Stimulated activated naive CD8-positive, alpha-beta T cell treated with anti-CD3 and anti-CD28 coated beads, Interleukin-15, Interleukin-2, amounts not matched to agents 100 ng/mL and 50 ng/mL, for 24 hours (primary cell): Measurements from ENCODE around the gene IDS.
"Not testable (repeated sequence)": the region's sequence is repeated elsewhere in the genome, so short reads cannot be mapped to it uniquely, and the experiment has no call there.

Experiments used
- H3K27ac Mint-ChIP-seq: one replicate; pipeline ENCODE4 v1.8.0; 2021; ENCODE audit warnings: mild to moderate bottlenecking, mixed read lengths
- H3K27me3 Mint-ChIP-seq: one replicate; pipeline ENCODE4 v1.8.0; 2021; ENCODE audit warnings: mixed read lengths
- H3K36me3 Mint-ChIP-seq: one replicate; pipeline ENCODE4 v1.8.0; 2021; ENCODE audit warnings: low read depth, mixed read lengths
- H3K4me1 Mint-ChIP-seq: one replicate; pipeline ENCODE4 v1.8.0; 2021; ENCODE audit warnings: low read depth, mixed read lengths
- H3K4me3 Mint-ChIP-seq: one replicate; pipeline ENCODE4 v1.8.0; 2021; ENCODE audit warnings: mild to moderate bottlenecking, mixed read lengths
- H3K9me3 Mint-ChIP-seq: one replicate; pipeline ENCODE4 v1.8.0; 2021; ENCODE audit warnings: mixed read lengths

The IDS gene

DNA sequence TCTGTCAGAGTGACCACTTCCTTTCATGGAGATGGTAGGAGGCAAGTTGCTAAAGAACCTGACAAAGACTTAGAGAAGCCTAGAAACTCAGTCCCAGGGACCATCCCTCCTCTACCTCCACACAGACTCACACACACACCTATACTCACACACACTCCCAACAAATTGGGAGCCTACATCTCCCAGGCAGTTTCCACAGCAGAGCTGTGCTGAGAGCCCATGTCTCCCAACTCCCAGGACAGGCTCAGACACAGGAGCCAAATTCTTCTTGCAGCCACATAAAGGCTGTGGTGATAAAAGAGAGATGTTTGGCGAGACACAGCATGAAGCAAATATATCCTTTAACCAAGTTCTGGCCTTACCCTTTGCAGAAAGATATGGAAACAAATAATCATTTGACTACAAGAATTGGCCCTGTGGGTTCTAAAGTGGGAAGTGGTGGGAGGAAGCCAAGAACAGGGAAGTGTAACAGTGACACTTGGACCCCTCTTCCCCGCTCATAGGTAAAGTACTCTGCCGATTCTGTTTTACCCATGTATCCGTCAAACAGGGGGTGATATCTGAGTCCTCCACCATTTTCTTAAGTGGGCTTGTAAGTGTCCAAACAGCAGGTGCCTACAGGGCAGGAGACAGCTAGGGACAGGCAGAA is 11.0 kb upstream of the IDS start:
- H3K36me3 Mint-ChIP-seq, result no peaks in the 10 kb centered on the region
- H3K4me3 Mint-ChIP-seq, result peak overlapping the region; percentile 9
- H3K9me3 Mint-ChIP-seq, result no peaks in the 10 kb centered on the region
- H3K4me1 Mint-ChIP-seq, result peaks cover 63% of the 10 kb centered on the region
- H3K27me3 Mint-ChIP-seq, result peaks cover 6% of the 10 kb centered on the region
- H3K27ac Mint-ChIP-seq, result peak overlapping the region; percentile 74

DNA sequence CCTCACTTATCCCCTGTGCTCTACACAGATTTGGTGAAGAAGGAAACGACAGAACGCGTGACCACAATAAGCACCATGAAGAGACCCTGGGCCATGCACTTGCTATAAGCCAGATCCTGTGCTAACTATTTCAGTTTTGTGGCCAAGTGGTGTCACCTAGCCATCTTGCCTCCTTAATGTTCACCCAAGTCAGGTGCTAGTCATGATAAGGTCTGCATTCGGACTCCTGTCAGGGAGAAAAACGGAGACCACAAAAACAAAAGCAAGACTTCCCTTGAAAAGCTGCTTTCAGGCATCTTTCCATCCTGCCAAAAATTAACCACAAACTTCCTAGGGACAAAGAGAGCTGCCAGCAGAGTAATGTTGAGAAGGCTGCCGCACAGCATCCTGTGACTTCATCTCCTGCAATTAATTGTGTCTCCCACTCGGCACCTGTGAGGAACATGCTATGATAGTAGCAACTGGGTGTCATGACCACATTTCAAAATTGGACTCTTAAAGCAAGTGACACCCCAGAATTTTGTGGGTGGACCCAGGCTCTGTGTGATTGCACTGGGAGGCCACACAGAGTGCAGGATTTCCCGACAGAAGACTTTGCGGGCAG is 8.8 kb upstream of the IDS start:
- Mint-ChIP-seq H3K9me3 (no peaks in the 10 kb centered on the region), H3K4me3 (no peak overlapping the region), H3K27ac (peak overlapping the region; percentile 68), H3K4me1 (peaks cover 51% of the 10 kb centered on the region), H3K27me3 (no peaks in the 10 kb centered on the region), H3K36me3 (no peaks in the 10 kb centered on the region)

DNA sequence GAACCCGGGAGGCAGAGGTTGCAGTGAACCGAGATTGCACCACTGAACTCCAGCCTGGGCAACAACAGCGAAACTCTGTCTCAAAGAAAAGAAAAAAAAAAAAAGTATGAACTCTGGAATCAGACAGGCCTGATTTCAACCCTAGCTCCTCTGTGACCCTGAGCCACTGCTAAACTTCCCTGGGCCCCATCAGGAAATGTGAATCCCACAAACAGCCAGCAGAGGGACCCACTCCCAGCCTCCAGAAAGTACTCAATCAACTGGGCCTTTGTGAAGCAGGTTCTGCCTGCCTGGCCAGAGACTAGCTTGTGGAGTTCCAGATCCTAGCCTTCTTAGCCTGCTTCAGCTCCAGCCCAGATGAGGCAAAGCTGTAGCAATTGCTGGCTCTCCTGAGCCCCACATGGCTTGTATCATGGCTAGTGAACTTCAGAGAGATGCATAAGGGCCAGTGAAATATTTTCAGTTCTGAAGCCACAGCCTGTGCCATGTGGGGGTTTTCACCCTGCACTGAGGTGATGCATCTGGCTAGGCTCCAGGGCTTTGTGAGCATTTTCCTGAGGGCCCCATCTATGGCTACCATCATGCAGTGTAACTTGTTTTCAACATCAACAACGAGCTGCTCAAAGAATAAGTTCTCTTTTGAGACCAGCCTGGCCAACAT is 7.2 kb upstream of the IDS start:
- no peak overlapping the region for H3K4me3 Mint-ChIP-seq
- no peaks in the 10 kb centered on the region for H3K9me3 Mint-ChIP-seq
- H3K27me3 Mint-ChIP-seq, result no peaks in the 10 kb centered on the region
- peaks cover 44% of the 10 kb centered on the region for H3K4me1 Mint-ChIP-seq
- H3K27ac Mint-ChIP-seq, result no peak overlapping the region
- no peaks in the 10 kb centered on the region for H3K36me3 Mint-ChIP-seq

DNA sequence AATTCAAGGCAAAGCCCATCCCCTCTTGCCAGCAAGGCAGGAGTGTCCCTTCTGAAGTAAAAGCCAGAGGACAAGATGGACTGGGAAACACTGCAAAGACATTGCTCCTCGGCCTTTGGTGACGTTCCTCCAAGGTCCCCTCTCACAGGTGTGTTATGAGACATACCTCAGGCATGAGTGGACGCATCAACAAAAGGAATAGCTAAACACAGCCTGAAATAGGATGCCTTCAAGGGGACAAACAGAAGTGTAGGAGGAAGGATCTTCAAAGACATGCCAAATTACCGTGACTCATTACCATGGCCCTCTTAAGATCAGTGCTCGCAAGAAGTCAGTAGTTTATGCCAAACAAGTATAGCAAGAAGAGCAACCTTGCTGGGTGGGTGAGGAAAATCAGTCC is 6.0 kb upstream of the IDS start:
- no peaks in the 10 kb centered on the region for H3K27me3 Mint-ChIP-seq
- no peaks in the 10 kb centered on the region for H3K9me3 Mint-ChIP-seq
- no peaks in the 10 kb centered on the region for H3K36me3 Mint-ChIP-seq
- H3K4me1 Mint-ChIP-seq, result peaks cover 36% of the 10 kb centered on the region
- no peak overlapping the region for H3K4me3 Mint-ChIP-seq
- H3K27ac Mint-ChIP-seq, result no peak overlapping the region

DNA sequence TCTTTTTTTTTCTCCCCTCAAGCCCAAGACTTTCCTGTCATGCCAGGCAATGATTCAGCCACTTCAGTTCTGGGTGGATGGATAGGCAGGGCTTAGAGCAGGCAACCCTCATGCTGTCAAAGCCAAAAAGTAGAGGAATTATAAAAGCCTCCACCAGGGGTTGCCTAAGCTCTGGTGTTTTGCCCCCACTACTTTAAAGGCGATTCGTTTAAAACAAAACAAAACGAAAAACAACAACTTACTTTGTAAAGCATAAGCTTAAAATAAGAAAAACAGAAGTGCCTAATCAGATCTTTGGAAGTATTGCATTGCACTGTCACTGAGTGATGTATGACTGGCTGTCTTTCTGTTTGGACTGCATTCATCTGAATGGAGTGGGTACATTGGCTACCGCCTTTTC is 5.3 kb upstream of the IDS start:
- no peaks in the 10 kb centered on the region for H3K9me3 Mint-ChIP-seq
- no peak overlapping the region for H3K4me3 Mint-ChIP-seq
- H3K36me3 Mint-ChIP-seq, result no peaks in the 10 kb centered on the region
- H3K27me3 Mint-ChIP-seq, result no peaks in the 10 kb centered on the region
- peak overlapping the region; percentile 86 for H3K27ac Mint-ChIP-seq
- peaks cover 36% of the 10 kb centered on the region for H3K4me1 Mint-ChIP-seq

DNA sequence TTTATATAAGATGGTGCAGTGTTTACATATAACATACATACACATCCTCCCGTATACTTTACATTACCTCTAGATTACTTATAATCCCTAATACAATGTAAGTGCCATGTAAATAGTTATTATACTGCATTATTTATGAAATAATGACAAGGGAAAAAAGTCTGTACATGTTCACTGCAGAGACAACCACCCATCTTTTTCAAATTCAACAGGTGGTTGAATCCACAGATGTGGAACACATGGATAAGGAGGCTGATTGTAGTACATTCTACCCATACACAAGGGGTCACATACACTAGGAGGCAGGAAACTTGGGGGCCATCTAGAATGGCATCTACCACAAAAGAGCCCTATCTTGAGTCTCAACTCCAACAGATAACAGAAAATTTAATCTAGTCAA is 3.4 kb upstream of the IDS start:
- Mint-ChIP-seq H3K4me1 (peaks cover 23% of the 10 kb centered on the region), H3K36me3 (peaks cover 4% of the 10 kb centered on the region), H3K9me3 (no peaks in the 10 kb centered on the region), H3K27me3 (no peaks in the 10 kb centered on the region), H3K27ac (no peak overlapping the region), H3K4me3 (no peak overlapping the region)

DNA sequence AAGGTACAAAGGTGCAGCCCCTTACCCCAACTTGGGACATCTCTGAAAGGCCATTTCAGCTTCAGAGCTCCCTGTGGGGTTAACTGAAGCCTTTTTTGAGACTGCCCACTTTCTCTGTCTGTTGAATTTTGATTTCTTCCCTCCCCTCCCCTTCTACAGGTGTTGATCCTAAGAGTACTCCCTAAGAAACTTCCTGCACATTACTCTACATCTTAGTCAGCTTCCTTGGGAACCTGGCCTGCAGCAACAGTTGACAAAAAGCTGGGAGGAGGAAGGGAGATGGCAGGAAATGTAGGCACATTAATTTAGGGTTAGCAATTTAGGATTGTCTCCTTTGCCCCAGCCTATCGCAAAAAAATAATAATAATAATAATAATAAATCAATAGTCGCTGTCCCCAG is 1.2 kb upstream of the IDS start:
- H3K4me3 Mint-ChIP-seq, result no peak overlapping the region
- peak overlapping the region; percentile 65 for H3K27ac Mint-ChIP-seq
- H3K27me3 Mint-ChIP-seq, result no peaks in the 10 kb centered on the region
- no peaks in the 10 kb centered on the region for H3K9me3 Mint-ChIP-seq
- peaks cover 28% of the 10 kb centered on the region for H3K4me1 Mint-ChIP-seq
- peaks cover 4% of the 10 kb centered on the region for H3K36me3 Mint-ChIP-seq

DNA sequence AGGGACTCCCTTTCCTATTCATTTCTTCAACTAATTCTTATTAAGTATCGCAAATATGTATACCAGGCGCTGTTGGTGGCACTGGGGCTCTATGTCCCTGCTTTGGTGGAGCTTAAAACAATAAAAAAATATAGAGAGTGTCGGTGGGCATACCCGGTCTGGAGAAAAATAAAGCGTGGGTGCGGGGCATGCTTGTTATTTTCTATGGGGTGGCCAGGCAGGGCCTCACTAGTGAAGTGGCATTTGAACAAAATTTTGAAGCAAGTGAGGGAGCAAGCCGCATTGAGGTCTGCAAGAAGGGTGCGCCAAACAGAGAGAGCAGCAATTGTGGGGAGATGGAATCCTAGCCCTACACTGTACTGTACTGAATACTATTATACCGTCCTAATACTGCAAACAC is 565 bp upstream of the IDS start:
- peak overlapping the region; percentile 65 for H3K27ac Mint-ChIP-seq
- H3K27me3 Mint-ChIP-seq, result no peaks in the 10 kb centered on the region
- H3K4me3 Mint-ChIP-seq, result peak overlapping the region; percentile 63
- H3K9me3 Mint-ChIP-seq, result no peaks in the 10 kb centered on the region
- H3K4me1 Mint-ChIP-seq, result peaks cover 35% of the 10 kb centered on the region
- H3K36me3 Mint-ChIP-seq, result peaks cover 4% of the 10 kb centered on the region

DNA sequence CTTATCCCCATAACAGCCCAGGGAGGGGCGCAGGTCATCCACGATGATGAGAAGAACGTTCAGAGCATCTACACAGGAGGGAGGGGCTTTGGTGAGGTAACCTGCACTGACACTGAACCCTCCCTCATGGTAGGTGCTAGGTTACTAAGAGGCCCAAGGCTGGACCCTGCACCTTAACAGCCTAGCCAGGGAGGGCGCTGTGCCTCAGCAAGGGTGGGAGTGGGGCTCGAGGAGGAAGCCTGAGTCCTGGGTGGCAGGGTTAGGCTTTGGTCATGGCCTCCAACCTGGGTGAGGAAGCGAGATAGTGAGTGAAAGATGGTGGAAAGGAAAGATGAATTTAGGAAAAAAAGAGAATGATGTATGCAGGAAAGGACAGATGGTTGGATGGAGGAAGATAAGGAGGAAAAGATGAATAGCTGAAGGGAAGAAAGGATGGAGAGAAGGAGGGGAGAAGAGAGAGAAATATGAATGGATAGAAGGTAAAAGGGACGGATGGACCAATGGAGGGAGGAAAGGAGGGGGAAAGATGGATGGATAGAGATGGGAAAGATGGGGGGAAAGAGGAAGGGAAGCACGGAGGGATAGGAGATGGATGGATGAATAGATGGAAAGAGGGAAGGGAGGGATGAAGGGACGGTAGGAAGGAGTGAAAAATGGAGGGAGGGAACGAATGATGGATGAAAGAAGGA is 736 bp downstream of the IDS start:
- H3K27ac Mint-ChIP-seq, result peak overlapping the region; percentile 100

DNA sequence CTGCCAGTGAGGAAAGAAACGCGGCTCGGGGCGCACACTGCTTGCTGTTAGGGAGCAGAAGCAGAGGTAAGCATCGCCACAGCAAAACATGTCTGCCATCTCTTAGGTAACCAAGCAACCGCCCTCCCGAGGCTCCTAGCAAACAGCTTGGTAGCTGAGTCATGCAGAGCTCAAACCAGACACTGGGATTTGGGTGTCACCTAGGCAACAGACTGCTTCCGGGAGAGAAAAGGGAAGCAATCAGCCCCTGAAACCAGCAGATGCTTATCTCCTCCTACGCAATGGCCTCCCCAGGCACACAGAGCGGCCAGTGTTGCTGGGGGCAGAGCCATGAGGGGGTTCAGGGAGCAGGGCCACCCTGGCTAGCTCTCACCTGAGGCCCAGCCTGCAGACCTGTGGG is 1.7 kb downstream of the IDS start:
- Mint-ChIP-seq H3K36me3 (peaks cover 18% of the 10 kb centered on the region), H3K4me3 (peak overlapping the region; percentile 99), H3K27ac (peak overlapping the region; percentile 45), H3K4me1 (peaks cover 41% of the 10 kb centered on the region)
- not testable (repeated sequence) for H3K27me3 Mint-ChIP-seq, H3K9me3 Mint-ChIP-seq

More for the DNA sequence above, 736 bp downstream of the IDS start:
- no peaks in the 10 kb centered on the region for H3K27me3 Mint-ChIP-seq
- H3K4me3 Mint-ChIP-seq, result peak overlapping the region; percentile 99
- peaks cover 14% of the 10 kb centered on the region for H3K36me3 Mint-ChIP-seq
- peaks cover 41% of the 10 kb centered on the region for H3K4me1 Mint-ChIP-seq
- H3K9me3 Mint-ChIP-seq, result no peaks in the 10 kb centered on the region

DNA sequence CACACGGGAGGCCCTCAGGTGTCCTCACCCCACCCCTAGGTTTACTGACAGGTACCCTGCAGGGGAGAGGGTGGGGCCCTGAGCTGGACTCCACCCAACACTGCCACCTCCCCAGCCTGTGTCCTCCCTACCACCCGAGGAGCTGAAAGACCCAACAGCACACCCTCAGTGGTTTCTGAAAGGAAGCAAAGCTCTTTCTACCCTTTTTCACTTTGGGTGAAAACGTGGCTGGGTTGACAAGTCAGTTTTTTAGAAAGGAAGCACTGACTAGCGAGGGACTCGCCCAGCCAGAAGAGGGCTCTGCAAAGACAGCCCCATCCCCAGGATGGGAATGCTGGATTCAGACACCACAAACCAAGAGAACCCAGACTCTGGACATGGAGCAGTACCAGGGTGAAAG is 2.2 kb downstream of the IDS start:
- Mint-ChIP-seq H3K4me3 (peak overlapping the region; percentile 37), H3K4me1 (peaks cover 41% of the 10 kb centered on the region), H3K36me3 (peaks cover 19% of the 10 kb centered on the region), H3K27ac (peak overlapping the region; percentile 31)
- H3K9me3 Mint-ChIP-seq, H3K27me3 Mint-ChIP-seq: not testable (repeated sequence)

DNA sequence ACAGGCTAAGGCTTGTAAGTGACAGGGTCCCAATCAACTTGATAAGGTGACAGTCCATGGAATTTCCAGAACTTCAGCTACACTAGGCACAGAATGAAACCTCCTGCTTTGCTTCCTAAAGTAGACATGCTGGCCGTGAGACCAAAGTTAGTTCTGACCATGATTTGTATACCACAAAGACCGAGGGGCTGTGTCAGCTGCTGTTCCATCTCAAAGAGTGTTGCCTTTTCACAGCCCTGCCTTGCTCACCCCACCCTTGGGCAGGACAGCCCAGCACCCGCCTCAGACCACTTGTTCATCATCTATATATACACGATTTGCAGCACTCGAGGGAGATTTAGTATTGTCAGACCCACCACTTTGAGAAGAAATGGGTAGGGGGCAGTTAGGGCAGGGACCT is 5.3 kb downstream of the IDS start:
- Mint-ChIP-seq H3K4me3 (no peak overlapping the region), H3K27me3 (no peaks in the 10 kb centered on the region), H3K27ac (no peak overlapping the region), H3K9me3 (no peaks in the 10 kb centered on the region), H3K36me3 (peaks cover 40% of the 10 kb centered on the region), H3K4me1 (peaks cover 28% of the 10 kb centered on the region)

DNA sequence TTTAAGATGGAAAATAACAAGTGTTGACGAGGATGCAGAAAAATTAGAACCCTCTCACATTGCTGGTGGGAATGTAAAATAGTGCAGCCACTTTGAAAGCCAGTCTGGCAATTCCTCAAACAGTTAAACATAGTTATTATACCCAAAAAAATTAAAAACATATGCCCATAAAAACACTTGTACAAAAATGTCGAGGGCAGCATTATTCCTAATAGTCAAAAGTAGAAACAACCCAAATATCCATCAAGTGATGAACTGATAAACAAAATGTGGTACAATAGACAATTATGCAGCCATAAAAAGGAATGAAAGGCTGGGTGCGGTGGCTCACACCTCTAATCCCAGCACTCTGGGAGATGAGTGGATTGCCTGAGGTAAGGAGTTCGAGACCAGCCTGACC is 6.3 kb downstream of the IDS start:
- Mint-ChIP-seq H3K36me3 (peaks cover 36% of the 10 kb centered on the region), H3K27me3 (no peaks in the 10 kb centered on the region), H3K4me3 (no peak overlapping the region), H3K4me1 (peaks cover 28% of the 10 kb centered on the region), H3K27ac (no peak overlapping the region), H3K9me3 (no peaks in the 10 kb centered on the region)

DNA sequence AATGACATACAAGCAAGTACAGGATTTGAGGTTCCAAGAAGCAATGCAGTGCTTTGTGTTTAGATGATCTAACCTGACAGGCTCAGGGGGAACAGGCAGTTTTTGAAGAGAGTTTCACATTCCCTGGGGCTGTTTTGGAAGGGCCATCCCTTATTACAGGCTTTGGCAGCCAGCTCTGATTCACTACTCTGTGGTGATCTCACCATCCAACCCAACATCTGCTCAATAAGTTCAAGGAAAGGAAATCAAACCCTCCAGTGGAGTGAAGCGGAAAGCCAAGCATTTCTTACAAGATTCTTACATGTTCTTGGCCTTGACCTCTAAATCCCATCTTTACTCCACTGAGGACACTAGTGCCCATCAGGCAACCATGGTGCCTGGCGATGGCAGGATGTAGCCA is 7.5 kb downstream of the IDS start:
- H3K27ac Mint-ChIP-seq, result no peak overlapping the region
- peaks cover 36% of the 10 kb centered on the region for H3K36me3 Mint-ChIP-seq
- H3K27me3 Mint-ChIP-seq, result no peaks in the 10 kb centered on the region
- H3K4me3 Mint-ChIP-seq, result no peak overlapping the region
- H3K4me1 Mint-ChIP-seq, result peaks cover 25% of the 10 kb centered on the region
- H3K9me3 Mint-ChIP-seq, result no peaks in the 10 kb centered on the region

DNA sequence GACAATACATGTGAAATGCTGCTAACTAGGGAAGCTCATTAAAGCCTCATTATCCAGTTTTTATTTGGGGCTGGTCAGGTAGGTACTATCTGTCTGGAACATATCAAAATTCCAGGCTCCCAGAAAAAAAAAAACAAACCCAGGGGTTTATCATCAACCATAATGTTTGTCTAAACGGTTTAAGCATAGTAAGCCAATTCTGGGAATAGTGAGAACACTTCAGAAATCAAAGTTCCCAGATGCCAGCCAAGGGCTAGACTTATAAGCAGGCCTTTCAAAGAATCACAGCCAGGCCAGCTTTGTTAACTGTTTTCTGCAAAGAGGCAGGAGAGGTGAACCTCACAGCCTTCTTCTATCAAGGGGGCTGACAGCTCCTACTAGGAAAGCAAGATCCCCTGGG is 8.1 kb downstream of the IDS start:
- Mint-ChIP-seq H3K36me3 (peaks cover 36% of the 10 kb centered on the region), H3K4me3 (no peak overlapping the region), H3K27ac (no peak overlapping the region), H3K4me1 (peaks cover 20% of the 10 kb centered on the region), H3K9me3 (no peaks in the 10 kb centered on the region), H3K27me3 (no peaks in the 10 kb centered on the region)
